PC-9 (cell line): ENCODE measurements around the gene TRAPPC12. TPM values are rescaled to one million over a fixed set of nuclear protein-coding genes. Genes with fewer than 3 reads are reported as not detected.

ENCODE experiments used
- BruUV-seq: library from RNA; stranded (reverse); fragments of 400-500 nt; replicated peaks from 2 replicates; lab custom pipeline; 2021; lab: Mats Ljungman, UMichigan
- CTCF ChIA-PET: fragments of 300-600 bp; sonication (Branson Sonifier 250); formaldehyde crosslinking; loops from one replicate; lab custom pipeline; 2022; ENCODE audit warnings: antibody characterized with exemption; lab: Charles Lee
- POLR2A ChIA-PET: fragments of 300-600 bp; sonication (Branson Sonifier 250); formaldehyde crosslinking; loops from one replicate; lab custom pipeline; 2022; ENCODE audit warnings: antibody characterized with exemption; ENCODE audit not compliant: unreplicated experiment; lab: Charles Lee
- DNase-seq, 2 experiments: peaks; one replicate each; pipeline versions ENCODE4 v3.0.0 to v3.0.0-alpha.2; 2015 to 2022; ENCODE audit warnings: mixed read lengths in 1 of 2
- H2AFZ ChIP-seq: fragments of 200-600 bp; sonication (generic); 2 replicates; pipeline ENCODE4 v1.8.1; 2017; ENCODE audit warnings: antibody characterized with exemption
- H3F3A ChIP-seq: fragments of 200-600 bp; sonication (generic); 2 replicates; pipeline ENCODE4 v1.8.1; 2017; ENCODE audit warnings: antibody characterized with exemption, mild to moderate bottlenecking, low read depth; ENCODE audit not compliant: insufficient read depth
- H3K27ac ChIP-seq: fragments of 200-600 bp; sonication (generic); 2 replicates; pipeline ENCODE4 v1.6.1; 2016; ENCODE audit warnings: mixed run types
- H3K27me3 ChIP-seq: fragments of 200-600 bp; sonication (generic); 2 replicates; pipeline ENCODE4 v1.6.1; 2016; ENCODE audit warnings: low read depth, mixed run types; ENCODE audit not compliant: insufficient read depth
- H3K36me3 ChIP-seq: fragments of 200-600 bp; sonication (generic); 2 replicates; pipeline ENCODE4 v1.6.1; 2016; ENCODE audit warnings: low read depth, mixed run types
- H3K4me1 ChIP-seq: fragments of 200-600 bp; sonication (generic); replicated peaks from 2 replicates; pipeline ENCODE4 v1.6.1; 2016; ENCODE audit warnings: mixed run types; ENCODE audit not compliant: insufficient read depth
- H3K4me2 ChIP-seq: fragments of 200-600 bp; sonication (generic); 2 replicates; pipeline ENCODE4 v1.6.1; 2017; ENCODE audit warnings: mixed run types
- H3K4me3 ChIP-seq: fragments of 200-600 bp; sonication (generic); 2 replicates; pipeline ENCODE4 v1.6.1; 2016; ENCODE audit warnings: mixed run types
- H3K79me2 ChIP-seq: fragments of 200-600 bp; sonication (generic); 2 replicates; pipeline ENCODE4 v1.6.1; 2017; ENCODE audit warnings: low read depth, mixed run types
- H3K9me2 ChIP-seq: fragments of 200-600 bp; sonication (generic); 2 replicates; pipeline ENCODE4 v1.8.1; 2017; ENCODE audit warnings: mild to moderate bottlenecking; ENCODE audit not compliant: insufficient read depth
- H3K9me3 ChIP-seq: fragments of 200-600 bp; sonication (generic); 2 replicates; pipeline ENCODE4 v1.8.1; 2016; ENCODE audit warnings: low read depth; ENCODE audit not compliant: insufficient read depth
- H4K20me1 ChIP-seq: fragments of 200-600 bp; sonication (generic); 2 replicates; pipeline ENCODE4 v1.8.1; 2017; ENCODE audit not compliant: insufficient read depth
- CTCF ChIP-seq: fragments of 200-600 bp; sonication (generic); conservative IDR thresholded peaks from 2 replicates; pipeline ENCODE4 v1.6.1; 2017; ENCODE audit warnings: mixed run types, antibody characterized with exemption, mild to moderate bottlenecking, moderate library complexity
- EZH2 ChIP-seq: fragments of 200-600 bp; sonication (generic); IDR thresholded peaks from 2 replicates; pipeline ENCODE4 v1.8.0; 2017; ENCODE audit warnings: antibody characterized with exemption, low read depth
- intact Hi-C: fragments of 100-400 bp; cut with micrococcal nuclease; formaldehyde crosslinking; loops from one replicate; pipeline ENCODE4 v1.10.0; 2022; ENCODE audit not compliant: unreplicated experiment
- total RNA-seq: library from RNA; stranded (reverse); gene quantifications from 2 replicates; pipeline ENCODE4 v1.2.3, GENCODE V29; 2021

Gene TRAPPC12
- total RNA-seq, 1 experiment from 2014 or later: 69.3 TPM

GRCh38 chr2:3409627-3410170 is 30.2 kb downstream of the TRAPPC12 start:
- H3K4me2 ChIP-seq: no peak overlapping the region
- BruUV-seq: no TSS peak
- no peaks in the 10 kb centered on the region for H3K9me3 ChIP-seq
- ChIA-PET POLR2A (no interaction called here), CTCF (no interaction called here)
- TF ChIP-seq CTCF (no peak), EZH2 (no peak)
- H3K4me1 ChIP-seq: no peaks in the 10 kb centered on the region
- intact Hi-C loops: no loop called here
- H4K20me1 ChIP-seq: peaks cover 50% of the 10 kb centered on the region
- 0 out of 2 replicates have a peak, but pooled peaks cover 5% of the 10 kb centered on the region for H3K79me2 ChIP-seq
- H2AFZ ChIP-seq: no peak overlapping the region
- no peaks in the 10 kb centered on the region; the same call in 1 of the 2 replicates for H3F3A ChIP-seq
- no peaks in the 10 kb centered on the region for H3K9me2 ChIP-seq
- no peak for DNase-seq
- no peaks in the 10 kb centered on the region; the same call in 1 of the 2 replicates for H3K36me3 ChIP-seq
- H3K27me3 ChIP-seq: no peaks in the 10 kb centered on the region
- H3K4me3 ChIP-seq: no peak overlapping the region
- no peak overlapping the region for H3K27ac ChIP-seq

- no peaks in the 10 kb centered on the region for H3K9me3 ChIP-seq
- no peaks in the 10 kb centered on the region for H3K4me1 ChIP-seq
- no peaks in the 10 kb centered on the region; the same call in 1 of the 2 replicates for H3K36me3 ChIP-seq
- 0 out of 2 replicates have a peak, but pooled peaks cover 3% of the 10 kb centered on the region for H3K79me2 ChIP-seq
- no peak overlapping the region for H3K27ac ChIP-seq
- no peak overlapping the region for H3K4me2 ChIP-seq
- H4K20me1 ChIP-seq: peaks cover 55% of the 10 kb centered on the region
- H2AFZ ChIP-seq: no peak overlapping the region
- ChIA-PET POLR2A (no interaction called here), CTCF (no interaction called here)
- no TSS peak for BruUV-seq
- H3K27me3 ChIP-seq: no peaks in the 10 kb centered on the region
- DNase-seq: no peak
- no peaks in the 10 kb centered on the region for H3K9me2 ChIP-seq
- intact Hi-C loops: no loop called here
- TF ChIP-seq EZH2 (no peak), CTCF (no peak)
- no peaks in the 10 kb centered on the region; the same call in 1 of the 2 replicates for H3F3A ChIP-seq
- no peak overlapping the region for H3K4me3 ChIP-seq
Observed at GRCh38 chr2:3411103-3411502, 31.6 kb downstream of the TRAPPC12 start.

- no peaks in the 10 kb centered on the region for H3K4me1 ChIP-seq
- DNase-seq: no peak
- no peak overlapping the region for H3K27ac ChIP-seq
- H3K27me3 ChIP-seq: no peaks in the 10 kb centered on the region
- no TSS peak for BruUV-seq
- CTCF ChIA-PET: no interaction called here
- no peaks in the 10 kb centered on the region for H3K9me2 ChIP-seq
- POLR2A ChIA-PET: no interaction called here
- no peaks in the 10 kb centered on the region; the same call in 1 of the 2 replicates for H3K36me3 ChIP-seq
- H4K20me1 ChIP-seq: peaks cover 55% of the 10 kb centered on the region
- H3K4me3 ChIP-seq: no peak overlapping the region
- TF ChIP-seq EZH2 (no peak), CTCF (no peak)
- H2AFZ ChIP-seq: no peak overlapping the region
- no peak overlapping the region for H3K4me2 ChIP-seq
- no peaks in the 10 kb centered on the region for H3K79me2 ChIP-seq
- intact Hi-C loops: no loop called here
- no peaks in the 10 kb centered on the region; the same call in 1 of the 2 replicates for H3F3A ChIP-seq
- H3K9me3 ChIP-seq: no peaks in the 10 kb centered on the region
Observed at GRCh38 chr2:3413697-3414096, 34.2 kb downstream of the TRAPPC12 start.
